GM04503 (cell line): ENCODE data around the gene CX3CR1.

ENCODE experiments used
- DNase-seq: peaks from one replicate; pipeline ENCODE4 v3.0.0-alpha.2; 2012; ENCODE audit warnings: low read depth

The CX3CR1 gene

GRCh38 chr3:39291903-39292329 is 12.1 kb upstream of the CX3CR1 start:
- DNase-seq, result no peak

- DNase-seq, result no peak
Measured at GRCh38 chr3:39290255-39290654, 10.4 kb upstream of the CX3CR1 start.

GRCh38 chr3:39289107-39289506 is 9.3 kb upstream of the CX3CR1 start:
- no peak for DNase-seq

- DNase-seq, result peak; percentile 15
Measured at GRCh38 chr3:39288300-39288808, 8.5 kb upstream of the CX3CR1 start.

- DNase-seq, result no peak
Measured at GRCh38 chr3:39287216-39288164, 7.7 kb upstream of the CX3CR1 start.

- no peak for DNase-seq
Measured at GRCh38 chr3:39286771-39287170, 6.9 kb upstream of the CX3CR1 start.

- no peak for DNase-seq
Measured at GRCh38 chr3:39285332-39285731, 5.5 kb upstream of the CX3CR1 start.

- DNase-seq, result no peak
Measured at GRCh38 chr3:39284457-39284881, 4.6 kb upstream of the CX3CR1 start.

GRCh38 chr3:39282057-39282456 is 2.2 kb upstream of the CX3CR1 start:
- no peak for DNase-seq

- no peak for DNase-seq
Measured at GRCh38 chr3:39281533-39281932, 1.7 kb upstream of the CX3CR1 start.

GRCh38 chr3:39280571-39280970 is 735 bp upstream of the CX3CR1 start:
- no peak for DNase-seq

GRCh38 chr3:39278616-39278935 is 1.3 kb downstream of the CX3CR1 start:
- no peak for DNase-seq

GRCh38 chr3:39277893-39278615 is 1.8 kb downstream of the CX3CR1 start:
- DNase-seq, result no peak

GRCh38 chr3:39276746-39277145 is 3.1 kb downstream of the CX3CR1 start:
- no peak for DNase-seq

- DNase-seq, result no peak
Measured at GRCh38 chr3:39275963-39276593, 3.8 kb downstream of the CX3CR1 start.

GRCh38 chr3:39275052-39275451 is 4.8 kb downstream of the CX3CR1 start:
- no peak for DNase-seq

- no peak for DNase-seq
Measured at GRCh38 chr3:39273119-39273518, 6.7 kb downstream of the CX3CR1 start.

GRCh38 chr3:39272191-39272590 is 7.6 kb downstream of the CX3CR1 start:
- no peak for DNase-seq

- DNase-seq, result no peak
Measured at GRCh38 chr3:39271363-39271914, 8.4 kb downstream of the CX3CR1 start.

GRCh38 chr3:39269528-39269927 is 10.3 kb downstream of the CX3CR1 start:
- DNase-seq, result no peak

GRCh38 chr3:39268549-39268900 is 11.3 kb downstream of the CX3CR1 start:
- DNase-seq, result no peak
